ENCODE results near the gene PDGFA.

PDGFA gene

GRCh38 chr7:515628-516027 is 4.0 kb downstream of the PDGFA start:
- DNase-seq: no peak

- no peak for DNase-seq
These were observed 4.7 kb downstream of the PDGFA start for GRCh38 chr7:514651-515598.

- no peak for DNase-seq
These were observed 5.4 kb downstream of the PDGFA start for GRCh38 chr7:514242-514641.

- no peak for DNase-seq
These were observed 6.0 kb downstream of the PDGFA start for GRCh38 chr7:513521-514166.

- DNase-seq: peak; percentile 86
These were observed 6.9 kb downstream of the PDGFA start for GRCh38 chr7:512541-513311.

GRCh38 chr7:512146-512510 is 7.5 kb downstream of the PDGFA start:
- no peak for DNase-seq

DNA sequence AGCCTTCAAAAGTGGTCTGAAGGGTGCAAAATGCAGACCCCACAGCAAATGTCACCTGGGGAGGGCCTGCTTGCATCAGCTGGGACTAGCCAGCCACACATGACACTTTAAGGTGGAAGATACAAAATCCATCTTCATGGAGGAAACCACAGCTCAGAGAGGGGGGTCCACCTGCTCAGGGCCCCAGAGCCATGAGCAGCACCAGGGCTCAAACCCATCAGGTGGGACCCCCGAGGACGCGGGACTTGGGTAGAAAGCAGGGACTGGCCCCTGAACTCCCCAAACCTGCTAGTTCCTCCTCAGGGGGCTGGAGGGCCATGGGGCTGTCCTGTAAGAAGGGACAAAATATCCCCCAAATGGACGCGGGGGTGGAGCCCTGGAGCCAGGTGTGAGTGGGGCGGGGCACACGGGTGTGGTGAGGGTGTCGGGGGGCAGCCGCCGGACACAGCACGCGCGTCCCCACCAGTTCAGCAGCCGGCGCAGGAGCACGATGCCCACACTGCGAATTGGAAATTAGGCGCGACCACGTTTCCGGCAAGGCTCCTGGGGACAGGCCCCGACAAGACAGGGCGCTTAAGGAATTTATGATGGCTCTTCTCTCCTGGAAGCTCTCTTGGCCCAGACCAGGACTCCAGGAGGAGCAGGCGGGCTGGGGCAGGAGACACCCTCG is 8.0 kb downstream of the PDGFA start:
- no peak for DNase-seq

DNA sequence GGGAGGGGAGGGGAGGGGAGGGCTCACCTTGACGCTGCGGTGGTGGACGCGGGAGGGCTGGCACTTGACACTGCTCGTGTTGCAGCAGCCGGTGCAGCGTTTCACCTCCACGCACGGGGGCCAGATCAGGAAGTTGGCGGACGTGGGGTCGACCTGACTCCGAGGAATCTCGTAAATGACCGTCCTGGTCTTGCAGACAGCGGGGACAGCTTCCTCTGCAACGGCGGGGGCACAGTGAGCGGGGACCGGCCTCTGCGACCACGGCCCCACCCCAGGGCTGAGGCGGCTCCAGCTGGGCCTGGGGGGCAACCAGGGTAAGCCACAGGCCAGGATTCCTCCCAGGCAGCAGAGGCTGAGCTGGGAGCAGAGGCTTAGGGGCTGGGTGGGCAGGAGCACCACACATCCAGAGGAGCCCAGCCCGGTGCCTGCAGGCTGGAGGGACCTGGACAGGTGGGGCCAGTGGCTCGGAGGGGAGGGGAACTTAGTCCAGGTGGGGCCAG is 8.8 kb downstream of the PDGFA start:
- no peak for DNase-seq

DNA sequence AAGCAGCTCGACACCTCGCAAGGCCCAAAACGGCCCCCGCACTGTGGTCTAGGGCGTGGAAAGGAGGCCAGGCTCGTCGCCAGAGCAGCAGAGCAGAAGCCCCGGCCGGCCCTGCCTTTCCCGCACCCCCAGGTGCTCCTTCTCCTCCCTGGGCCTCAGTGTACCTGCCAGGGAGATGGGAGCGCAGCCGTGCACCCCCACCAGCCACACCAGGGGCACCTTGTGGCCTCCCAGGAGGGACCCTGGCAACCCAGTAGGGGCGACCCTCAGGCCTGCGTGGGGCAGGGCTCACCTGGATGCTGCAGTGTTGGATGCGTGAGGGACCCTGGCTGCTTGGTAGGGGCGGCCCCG is 9.5 kb downstream of the PDGFA start:
- no peak for DNase-seq

DNA sequence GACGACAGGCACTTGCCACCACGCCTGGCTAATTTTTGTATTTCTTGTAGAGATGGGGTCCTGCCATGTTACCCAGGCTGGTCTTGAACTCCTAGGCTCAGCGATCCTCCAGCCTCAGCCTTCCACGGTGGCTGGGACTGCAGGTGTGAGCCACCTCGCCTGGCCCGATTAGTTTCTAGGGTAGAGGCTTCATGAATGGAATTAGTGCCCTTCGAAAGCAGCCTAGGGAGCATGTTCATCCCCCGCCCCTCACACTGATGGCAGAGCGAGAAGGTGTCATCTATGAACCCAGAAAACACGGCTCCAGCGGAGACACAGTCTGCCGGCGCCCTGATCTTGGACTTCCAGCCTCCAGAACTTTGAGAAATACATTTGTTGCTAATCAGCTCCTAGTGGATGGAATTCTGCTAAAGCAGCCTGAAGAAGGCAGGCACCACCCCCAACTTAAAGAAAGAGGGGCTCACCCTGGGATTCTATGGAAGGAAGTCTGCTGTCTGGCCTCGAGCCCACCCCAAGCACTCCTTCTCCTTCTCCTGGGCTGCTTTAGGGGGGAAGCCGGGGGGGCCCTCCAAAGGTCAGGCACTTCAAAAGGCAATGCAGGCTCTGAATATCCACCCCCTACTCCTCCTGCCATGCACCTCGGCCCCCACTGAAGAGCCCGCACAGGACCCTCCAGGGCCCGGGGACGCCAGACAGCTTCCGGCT is 10.1 kb downstream of the PDGFA start:
- no peak for DNase-seq

DNA sequence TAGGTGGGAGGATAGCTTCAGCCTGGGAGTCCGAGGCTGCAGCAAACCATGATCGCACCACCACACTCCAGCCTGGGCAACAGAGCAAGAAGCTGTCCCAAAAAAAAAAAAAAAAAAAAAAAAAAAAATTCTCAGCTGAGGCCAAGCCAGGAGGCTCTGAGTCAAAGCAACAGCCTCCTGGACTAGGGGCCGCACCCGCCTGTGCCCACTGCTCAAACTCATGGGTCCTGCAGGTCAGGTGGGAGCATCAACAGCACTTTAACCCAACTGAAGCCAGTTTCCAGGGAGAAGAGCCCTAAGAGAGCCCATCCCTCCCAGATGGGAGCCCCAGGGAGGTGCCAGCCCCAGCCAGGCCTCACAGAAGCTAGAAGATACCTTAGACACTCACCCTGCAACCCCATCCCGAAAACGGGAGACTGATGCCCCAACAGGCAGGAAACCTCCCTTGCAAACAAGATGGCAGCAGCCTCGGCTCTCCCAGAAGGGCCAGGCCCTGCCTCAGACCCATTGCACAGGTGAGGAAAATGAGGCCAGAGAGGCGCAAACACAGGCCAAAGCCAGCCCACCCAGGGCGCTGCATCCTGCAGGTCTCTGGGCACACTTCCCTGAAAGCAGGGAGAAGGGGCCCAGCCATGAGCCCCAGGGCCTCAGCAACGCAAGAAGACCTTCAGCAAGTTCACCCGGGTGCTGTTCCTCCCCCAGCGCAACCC is 11.0 kb downstream of the PDGFA start:
- no peak for DNase-seq

DNA sequence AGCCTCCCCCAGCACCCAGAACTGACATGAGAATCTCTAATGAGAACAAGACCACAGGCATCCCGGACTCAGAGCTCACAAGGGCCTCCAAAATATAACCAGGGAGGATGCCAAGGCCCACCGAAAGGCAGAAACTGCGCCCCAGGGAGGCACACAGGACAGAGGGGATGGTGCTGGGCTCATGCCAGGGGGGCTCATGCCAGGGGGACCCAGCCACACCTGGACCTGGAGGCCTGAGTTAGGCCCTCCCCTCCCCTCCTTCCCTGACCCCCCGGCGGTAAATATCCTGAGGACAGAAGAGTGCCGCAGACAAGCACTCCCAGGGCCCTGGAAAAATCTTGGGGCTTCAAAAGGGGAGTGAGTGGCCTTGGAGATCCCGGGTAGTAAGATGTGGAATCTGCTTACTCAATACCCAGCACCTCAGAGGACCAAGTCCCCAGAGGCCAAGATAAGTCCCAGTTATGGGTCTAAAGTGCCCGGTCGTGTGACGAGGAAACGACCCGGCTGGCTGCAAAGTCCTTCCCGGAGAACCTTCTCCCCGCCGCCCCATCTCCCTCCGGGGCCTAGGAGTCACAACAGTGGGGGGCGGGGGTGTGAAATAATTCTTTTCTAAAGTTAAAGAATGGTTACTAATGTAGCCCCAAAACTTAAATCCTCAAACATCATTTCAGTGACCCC is 11.9 kb downstream of the PDGFA start:
- DNase-seq: no peak

DNA sequence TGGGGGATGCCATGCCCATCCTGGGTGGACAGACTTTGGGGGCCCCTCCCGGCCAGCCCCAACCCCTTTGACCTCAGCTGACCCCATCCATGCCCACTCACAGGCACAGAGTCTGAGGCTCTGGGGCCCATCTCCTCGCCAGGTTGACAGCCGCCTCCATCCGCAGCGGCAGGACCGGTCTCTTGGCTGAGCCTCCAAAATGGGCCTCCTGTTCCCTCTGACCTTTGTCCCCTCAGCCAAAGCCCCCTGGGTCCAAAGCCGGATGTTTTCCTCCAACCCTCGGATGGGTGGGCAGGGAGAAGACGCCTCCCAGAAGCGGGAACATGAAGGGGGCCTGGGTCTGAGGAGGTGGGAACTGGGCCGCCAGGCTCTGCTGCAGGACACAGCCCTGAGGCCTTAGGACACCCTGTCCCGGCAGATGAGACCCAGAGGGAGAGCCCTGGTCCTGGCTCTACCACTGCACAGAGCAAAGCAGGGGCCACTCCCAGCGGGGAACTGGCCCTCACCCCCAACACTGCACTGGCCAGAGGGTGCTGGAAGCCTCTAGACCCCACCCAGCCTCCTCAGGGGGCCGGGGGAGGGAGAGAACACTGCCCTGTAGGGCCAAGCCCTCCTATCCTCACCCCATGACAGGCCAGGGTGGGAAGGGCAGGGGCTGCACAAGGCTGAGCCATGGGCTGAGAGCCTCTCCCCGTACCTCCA is 12.6 kb downstream of the PDGFA start:
- no peak for DNase-seq

- no peak for DNase-seq
These were observed 13.2 kb downstream of the PDGFA start for GRCh38 chr7:506391-506831.

GRCh38 chr7:505171-505570 is 14.5 kb downstream of the PDGFA start:
- DNase-seq: no peak

DNA sequence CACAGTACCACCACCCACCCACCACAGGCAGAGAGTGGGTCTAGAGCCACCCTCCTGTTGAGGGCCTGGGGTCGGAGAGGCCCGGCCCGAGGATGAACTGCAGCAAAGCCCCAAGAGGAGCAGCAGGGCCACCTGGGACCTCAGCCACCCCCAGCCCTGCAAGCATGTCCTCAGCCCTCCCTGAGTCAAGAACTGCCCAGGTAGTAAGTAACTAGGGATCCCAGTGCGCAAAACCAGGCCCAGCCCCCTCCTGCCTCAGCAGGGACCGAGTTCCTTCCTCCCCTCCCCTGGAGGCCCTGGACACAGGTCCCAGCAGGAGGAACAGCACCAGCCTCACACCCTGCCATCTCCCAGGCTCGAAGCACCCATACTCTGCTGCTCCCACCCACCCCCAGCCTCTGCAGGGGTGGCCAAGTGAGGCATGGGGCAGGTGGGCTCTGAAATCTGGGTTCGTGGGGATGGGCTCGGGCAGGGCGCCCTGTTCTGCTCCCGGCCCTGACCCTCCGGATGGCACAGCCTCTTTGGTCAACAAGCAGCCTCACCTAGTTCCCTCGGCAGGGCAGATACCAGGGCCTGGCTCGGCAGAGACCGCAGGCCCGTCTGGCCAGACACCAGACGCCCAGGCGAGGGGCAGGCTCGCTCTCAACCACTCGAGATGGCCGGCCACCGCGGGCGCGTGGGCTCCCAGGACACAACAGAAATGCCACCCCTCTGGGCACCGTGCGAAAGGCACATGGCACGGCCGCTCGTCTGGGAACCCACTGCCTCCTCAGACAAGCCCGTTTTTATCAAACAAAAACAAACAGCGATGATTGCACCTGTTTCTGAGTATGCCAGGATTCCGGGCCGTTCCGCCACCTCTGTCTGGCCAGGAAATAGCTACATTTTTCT is 15.2 kb downstream of the PDGFA start:
- no peak for DNase-seq

DNA sequence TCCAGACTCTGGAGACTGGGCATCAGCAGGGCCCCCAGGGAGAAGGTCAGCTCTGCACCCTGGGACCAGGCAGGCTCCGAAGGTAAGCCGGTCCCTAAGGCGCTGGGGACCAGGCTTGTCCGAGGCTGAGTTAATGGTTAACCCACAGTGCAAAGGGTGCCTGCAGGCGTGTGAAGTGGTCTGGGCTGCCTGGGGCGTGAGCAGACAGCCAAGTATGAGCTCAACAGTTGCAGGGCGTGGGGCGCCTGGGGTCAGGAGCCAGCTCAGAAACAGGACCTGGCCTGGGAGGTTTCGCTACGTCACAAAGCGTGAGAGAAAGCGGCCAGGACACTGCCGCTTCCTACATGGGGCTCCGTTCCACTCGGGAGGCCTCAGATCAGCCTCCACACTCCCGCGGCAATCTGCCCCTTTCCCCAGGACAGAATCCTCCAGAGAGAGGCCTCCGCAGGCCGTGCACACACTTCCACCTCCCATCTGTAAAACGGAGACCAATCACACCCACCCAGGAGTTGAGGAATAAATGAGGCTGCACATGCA is 16.0 kb downstream of the PDGFA start:
- DNase-seq: no peak

DNA sequence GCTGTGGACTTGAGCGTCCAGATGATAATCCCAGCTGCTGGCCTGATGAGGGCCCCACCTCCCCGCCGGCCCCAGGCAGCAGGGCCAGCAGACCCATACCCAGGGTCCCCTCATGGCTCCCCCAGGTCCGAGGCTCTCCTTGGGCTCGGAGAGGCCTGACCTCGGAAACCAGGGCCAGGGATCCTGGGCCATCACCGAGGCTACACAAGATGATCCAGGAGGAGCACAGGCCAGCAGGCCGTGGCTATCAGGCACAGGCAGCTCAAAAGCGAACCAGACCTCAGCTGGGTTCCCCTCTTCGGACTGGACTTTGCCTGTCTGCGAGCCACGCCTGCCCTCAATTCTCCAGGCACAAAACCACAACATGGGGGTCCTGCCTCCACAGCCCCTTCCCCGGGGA is 17.4 kb downstream of the PDGFA start:
- no peak for DNase-seq

DNA sequence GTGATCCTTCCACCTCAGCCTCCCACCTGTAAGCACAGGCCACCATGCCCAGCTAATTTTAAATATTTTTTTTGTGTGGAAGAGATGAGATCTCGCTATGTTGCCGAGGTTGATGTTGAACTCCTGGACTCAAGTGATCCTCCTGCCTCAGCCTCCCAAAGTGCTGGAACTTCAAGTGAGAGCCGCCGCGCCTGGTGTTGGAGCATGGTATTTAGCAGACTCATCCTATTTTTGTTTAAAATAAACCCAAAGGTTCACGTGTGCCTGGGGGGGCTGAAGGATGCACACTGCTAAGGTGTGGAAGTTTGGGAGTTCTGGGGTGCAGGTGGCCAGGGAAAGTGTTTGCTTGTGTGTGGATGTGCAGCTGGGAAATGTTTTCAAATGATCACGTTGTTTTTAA is 18.1 kb downstream of the PDGFA start:
- DNase-seq: no peak
